B cell (primary cell): ENCODE measurements around the gene IMMP2L. TPM values are rescaled to one million over a fixed set of nuclear protein-coding genes. Genes with fewer than 3 reads are reported as not detected.

Experiments
- ATAC-seq: fragments of 200-7000 bp; cut with Tn5 transposase; one replicate; pipeline ENCODE4 v1.10.0; 2021; ENCODE audit warnings: low read depth, mild to moderate bottlenecking, moderate number of reproducible peaks, moderate library complexity
- CTCF ChIA-PET: fragments of 350-600 bp; sonication (Branson Sonifier 250); formaldehyde crosslinking; loops from one replicate; lab custom pipeline; 2021; ENCODE audit warnings: antibody characterized with exemption, inconsistent platforms; lab: Charles Lee
- POLR2A ChIA-PET: fragments of 350-600 bp; sonication (Branson Sonifier 250); formaldehyde crosslinking; loops from one replicate; lab custom pipeline; 2021; ENCODE audit warnings: antibody characterized with exemption; lab: Charles Lee
- DNase-seq: peaks from one replicate; pipeline ENCODE4 v3.0.0; 2013
- H2AFZ ChIP-seq: 2 replicates; pipeline ENCODE4 v1.6.1; 2012; ENCODE audit warnings: mild to moderate bottlenecking, low read depth, low read length; ENCODE audit not compliant: insufficient read depth, poor library complexity, severe bottlenecking
- H3K27ac ChIP-seq, 2 donors: 1 replicate in 1 of 2; 2 replicates in 1 of 2; pipeline ENCODE4 v1.5.1; 2012 to 2013; ENCODE audit warnings: low read length in 2 of 2, mild to moderate bottlenecking in 2 of 2, moderate library complexity in 1 of 2
- H3K27me3 ChIP-seq, 4 experiments: fragments of 200-600 bp in 1 of 4; sonication (generic) in 1 of 4; replicated peaks in 1 of 4; 1 replicate in 2 of 4; 2 replicates in 2 of 4; pipeline versions ENCODE4 v1.6.1 to v1.7.0; 2013 to 2016; ENCODE audit warnings: low read length in 3 of 4, mild to moderate bottlenecking in 2 of 4, mixed read lengths in 1 of 4, moderate library complexity in 1 of 4; ENCODE audit not compliant: insufficient read depth in 4 of 4, control insufficient read depth in 3 of 4; ENCODE audit errors: control extremely low read depth in 1 of 4
- H3K36me3 ChIP-seq, 2 experiments: replicated peaks in 1 of 2; 1 replicate in 1 of 2; 2 replicates in 1 of 2; pipeline versions ENCODE4 v1.6.1 to v1.7.1; 2013; ENCODE audit warnings: low read length in 1 of 2; ENCODE audit not compliant: insufficient read depth in 2 of 2, control insufficient read depth in 1 of 2; ENCODE audit errors: control extremely low read depth in 1 of 2, extremely low read depth in 1 of 2
- H3K4me1 ChIP-seq, 2 donors: fragments of 200-600 bp in 1 of 2; sonication (generic) in 1 of 2; 1 replicate in 1 of 2; 2 replicates in 1 of 2; pipeline versions ENCODE4 v1.5.1 to v1.6.1; 2013 to 2017; ENCODE audit warnings: low read length in 2 of 2; ENCODE audit not compliant: control insufficient read depth in 2 of 2, insufficient read depth in 2 of 2
- H3K4me2 ChIP-seq: replicated peaks from 2 replicates; pipeline ENCODE3; 2012; ENCODE audit warnings: mild to moderate bottlenecking, low read depth, low read length; ENCODE audit not compliant: poor library complexity, severe bottlenecking
- H3K4me3 ChIP-seq, 5 experiments: fragments of 200-600 bp in 1 of 5; sonication (generic) in 1 of 5; 1 replicate in 3 of 5; 2 replicates in 2 of 5; pipeline versions ENCODE4 v1.5.1 to v1.7.0; 2011 to 2016; ENCODE audit warnings: low read length in 4 of 5, mild to moderate bottlenecking in 4 of 5, low read depth in 2 of 5, control low read depth in 1 of 5, moderate library complexity in 1 of 5; ENCODE audit not compliant: insufficient read depth in 1 of 5; ENCODE audit errors: control extremely low read depth in 1 of 5, extremely low read depth in 1 of 5
- H3K79me2 ChIP-seq: fragments of 200-600 bp; sonication (generic); one replicate; pipeline ENCODE4 v1.6.0; 2016; ENCODE audit warnings: low read length; ENCODE audit not compliant: control insufficient read depth, insufficient read depth
- H3K9ac ChIP-seq: fragments of 200-600 bp; sonication (generic); 2 replicates; pipeline ENCODE4 v1.6.1; 2017; ENCODE audit warnings: mild to moderate bottlenecking, low read length, moderate library complexity
- H3K9me3 ChIP-seq, 3 donors: one replicate each; pipeline versions ENCODE4 v1.6.1 to v1.7.1; 2013; ENCODE audit warnings: low read length in 2 of 3; ENCODE audit not compliant: control insufficient read depth in 2 of 3, insufficient read depth in 1 of 3; ENCODE audit errors: control extremely low read depth in 1 of 3
- H4K20me1 ChIP-seq: 2 replicates; pipeline ENCODE4 v1.6.0; 2012; ENCODE audit warnings: mild to moderate bottlenecking, low read length; ENCODE audit not compliant: insufficient read depth, control insufficient read depth, poor library complexity, severe bottlenecking
- H3K27ac Mint-ChIP-seq: one replicate; pipeline ENCODE4 v1.8.0; 2021; ENCODE audit warnings: mixed read lengths
- H3K27me3 Mint-ChIP-seq: one replicate; pipeline ENCODE4 v1.8.0; 2021; ENCODE audit warnings: mixed read lengths
- H3K4me1 Mint-ChIP-seq: one replicate; pipeline ENCODE4 v1.8.0; 2021; ENCODE audit warnings: mixed read lengths
- H3K4me3 Mint-ChIP-seq: one replicate; pipeline ENCODE4 v1.8.0; 2021; ENCODE audit warnings: mixed read lengths
- H3K9me3 Mint-ChIP-seq: one replicate; pipeline ENCODE4 v1.8.0; 2022; ENCODE audit warnings: mixed read lengths; ENCODE audit not compliant: insufficient read depth
- EZH2 ChIP-seq: IDR thresholded peaks from 2 replicates; pipeline ENCODE4 v1.6.1; 2012; ENCODE audit warnings: borderline replicate concordance, low read depth, mild to moderate bottlenecking, moderate library complexity, low read length; ENCODE audit not compliant: insufficient read depth, poor library complexity, severe bottlenecking
- WGBS: methylation state at CpG from one replicate; pipeline ENCODE4 v1.1.5; 2013; ENCODE audit warnings: missing lambda C conversion rate; ENCODE audit not compliant: insufficient coverage; 5-methylcytosine and 5-hydroxymethylcytosine counted together
- intact Hi-C: fragments of 100-400 bp; cut with micrococcal nuclease; formaldehyde crosslinking; loops from one replicate; pipeline ENCODE4 v1.10.0; 2022
- polyA plus RNA-seq: library from polyadenylated mRNA; depleted of rRNA; stranded (reverse); fragments of >200 nt; gene quantifications from 2 replicates; pipeline ENCODE4 v1.2.3, GENCODE V29; 2012
- total RNA-seq, 2 donors: library from RNA; stranded (reverse); fragments of 120-200 nt in 1 of 2; gene quantifications; 1 replicate in 1 of 2; 2 replicates in 1 of 2; pipeline versions ENCODE4 v1.2.3 to v1.2.4, GENCODE V29; 2013 to 2022
- TF ChIP-seq, protein P1 (sequence below): fragments of 200-600 bp; IDR thresholded peaks from one replicate; pipeline ENCODE4 v1.8.0; 2022; ENCODE audit warnings: antibody characterized with exemption, mild to moderate bottlenecking

IMMP2L gene
- total and polyA plus RNA-seq, 2 donors (not counting 1 experiment from before 2014, with no cell fraction given): 3.8 to 34.2 TPM

DNA sequence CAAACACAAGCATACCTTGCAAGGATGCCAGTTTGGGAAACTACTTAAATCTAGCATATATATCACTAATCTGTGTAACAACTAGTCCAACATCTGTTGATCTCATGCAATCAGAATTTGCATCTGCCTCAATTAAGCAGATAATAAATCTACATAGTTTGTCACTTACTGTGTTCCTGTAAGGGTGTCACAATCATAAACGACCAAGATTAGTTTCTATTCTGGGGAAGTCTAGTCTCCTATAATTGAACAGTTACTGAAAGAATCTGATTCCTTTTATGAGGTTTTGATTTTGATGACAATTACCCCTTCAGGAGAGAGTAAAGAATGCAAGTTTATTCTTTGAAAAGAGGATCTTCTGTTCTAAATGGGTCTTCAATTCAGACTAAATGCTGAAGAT lies 556.8 kb downstream of the IMMP2L start:
- H3K27ac Mint-ChIP-seq: no peak overlapping the region
- Histone ChIP-seq H3K27me3 (no peaks in the 10 kb centered on the region), H4K20me1 (no peaks in the 10 kb centered on the region), H3K27ac (no peak overlapping the region), H3K4me2 (no peak overlapping the region), H3K4me1 (no peaks in the 10 kb centered on the region), H3K36me3 (no peaks in the 10 kb centered on the region), H3K79me2 (no peaks in the 10 kb centered on the region), H3K9ac (no peak overlapping the region), H3K4me3 (no peak overlapping the region), H2AFZ (no peak overlapping the region), H3K9me3 (no peaks in the 10 kb centered on the region)
- no CpG with 5 or more reads among the region's 1 CpG for WGBS
- no peak overlapping the region for H3K4me3 Mint-ChIP-seq
- intact Hi-C loops: no loop called here
- peaks cover 8% of the 10 kb centered on the region for H3K4me1 Mint-ChIP-seq
- DNase-seq: no peak
- no peaks in the 10 kb centered on the region for H3K9me3 Mint-ChIP-seq
- ChIA-PET POLR2A (no interaction called here), CTCF (no interaction called here)
- no peak for ATAC-seq
- TF ChIP-seq EZH2: no peak
- TF ChIP-seq, protein P1, sequence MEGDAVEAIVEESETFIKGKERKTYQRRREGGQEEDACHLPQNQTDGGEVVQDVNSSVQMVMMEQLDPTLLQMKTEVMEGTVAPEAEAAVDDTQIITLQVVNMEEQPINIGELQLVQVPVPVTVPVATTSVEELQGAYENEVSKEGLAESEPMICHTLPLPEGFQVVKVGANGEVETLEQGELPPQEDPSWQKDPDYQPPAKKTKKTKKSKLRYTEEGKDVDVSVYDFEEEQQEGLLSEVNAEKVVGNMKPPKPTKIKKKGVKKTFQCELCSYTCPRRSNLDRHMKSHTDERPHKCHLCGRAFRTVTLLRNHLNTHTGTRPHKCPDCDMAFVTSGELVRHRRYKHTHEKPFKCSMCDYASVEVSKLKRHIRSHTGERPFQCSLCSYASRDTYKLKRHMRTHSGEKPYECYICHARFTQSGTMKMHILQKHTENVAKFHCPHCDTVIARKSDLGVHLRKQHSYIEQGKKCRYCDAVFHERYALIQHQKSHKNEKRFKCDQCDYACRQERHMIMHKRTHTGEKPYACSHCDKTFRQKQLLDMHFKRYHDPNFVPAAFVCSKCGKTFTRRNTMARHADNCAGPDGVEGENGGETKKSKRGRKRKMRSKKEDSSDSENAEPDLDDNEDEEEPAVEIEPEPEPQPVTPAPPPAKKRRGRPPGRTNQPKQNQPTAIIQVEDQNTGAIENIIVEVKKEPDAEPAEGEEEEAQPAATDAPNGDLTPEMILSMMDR: no peak
- H3K27me3 Mint-ChIP-seq: no peaks in the 10 kb centered on the region

DNA sequence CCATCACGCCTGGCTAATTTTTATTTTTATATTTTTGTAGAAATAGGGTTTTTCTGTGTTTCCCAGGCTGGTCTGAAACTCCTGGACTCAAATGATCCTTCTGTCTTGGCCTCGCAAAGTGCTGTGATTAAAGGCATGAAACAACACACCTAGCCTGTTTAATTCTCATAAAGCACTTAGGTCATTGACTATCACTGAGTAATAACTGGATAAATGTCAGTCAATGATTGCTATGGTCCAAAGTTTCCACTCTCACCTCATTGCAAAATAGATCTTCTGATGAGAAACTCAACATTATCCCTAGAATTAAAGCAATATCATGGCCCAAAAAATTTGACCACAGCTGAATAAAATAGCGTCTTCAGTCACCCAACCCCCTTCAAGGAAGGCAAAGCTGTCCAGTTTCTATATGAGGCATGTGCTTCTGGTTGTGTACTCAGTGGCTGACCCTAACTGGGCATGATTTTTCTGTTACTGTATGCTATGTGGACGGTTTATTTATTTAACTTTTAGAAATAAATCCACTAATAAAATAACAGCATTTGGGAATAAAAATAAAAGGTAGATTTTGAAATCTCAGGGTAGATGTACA lies 557.9 kb downstream of the IMMP2L start:
- H3K9ac ChIP-seq: no peak overlapping the region
- H3K4me3 ChIP-seq: no peak overlapping the region
- H3K4me1 ChIP-seq: no peaks in the 10 kb centered on the region
- CTCF ChIA-PET: no interaction called here
- ATAC-seq (no peak), DNase-seq (no peak)
- intact Hi-C loops: no loop called here
- no peaks in the 10 kb centered on the region for H3K79me2 ChIP-seq
- no peaks in the 10 kb centered on the region for H3K9me3 Mint-ChIP-seq
- no peaks in the 10 kb centered on the region for H3K27me3 ChIP-seq
- no peak overlapping the region for H3K27ac ChIP-seq
- H3K4me2 ChIP-seq: no peak overlapping the region
- H3K27me3 Mint-ChIP-seq: no peaks in the 10 kb centered on the region
- no peak overlapping the region for H3K4me3 Mint-ChIP-seq
- H2AFZ ChIP-seq: no peak overlapping the region
- TF ChIP-seq, protein P1: no peak
- no peak for TF ChIP-seq EZH2
- H3K4me1 Mint-ChIP-seq: peaks cover 6% of the 10 kb centered on the region
- no peaks in the 10 kb centered on the region for H3K9me3 ChIP-seq
- no peaks in the 10 kb centered on the region for H4K20me1 ChIP-seq
- no peak overlapping the region for H3K27ac Mint-ChIP-seq
- no CpG with 5 or more reads among the region's 4 CpGs for WGBS
- no peaks in the 10 kb centered on the region for H3K36me3 ChIP-seq
- POLR2A ChIA-PET: no interaction called here
